Stimulated activated CD8-positive, alpha-beta memory T cell treated with anti-CD3 and anti-CD28 coated beads, Interleukin-4, amount 100 ng/mL, for 24 hours (primary cell): ENCODE results near the gene UBTD1.

Experiments
- DNase-seq: peaks from one replicate; pipeline ENCODE4 v3.0.0-alpha.2; 2020; ENCODE audit warnings: low read depth

Gene UBTD1

GRCh38 chr10:97584798-97585438 is 86.2 kb downstream of the UBTD1 start:
- DNase-seq = no peak

- DNase-seq = no peak
Measured at GRCh38 chr10:97585439-97585811, 86.7 kb downstream of the UBTD1 start.

- DNase-seq = no peak
Measured at GRCh38 chr10:97587183-97587582, 88.5 kb downstream of the UBTD1 start.

GRCh38 chr10:97589479-97589878 is 90.8 kb downstream of the UBTD1 start, which contains the start of gene C10orf62:
Gene C10orf62, plus strand, starts transcription at chr10:97589721. Its CDS starts 177 bp downstream, at chr10:97589898.
- DNase-seq = no peak

GRCh38 chr10:97590082-97590747 is 91.5 kb downstream of the UBTD1 start:
- peak; percentile 8 for DNase-seq

GRCh38 chr10:97590748-97591495 is 92.2 kb downstream of the UBTD1 start:
- no peak for DNase-seq

GRCh38 chr10:97593421-97593820 is 94.7 kb downstream of the UBTD1 start:
- DNase-seq = no peak

- no peak for DNase-seq
Measured at GRCh38 chr10:97596101-97597082, 97.7 kb downstream of the UBTD1 start.

- DNase-seq = no peak
Measured at GRCh38 chr10:97597778-97598177, 99.1 kb downstream of the UBTD1 start.

- no peak for DNase-seq
Measured at GRCh38 chr10:97598407-97599271, 99.9 kb downstream of the UBTD1 start.

- no peak for DNase-seq
Measured at GRCh38 chr10:97599272-97599619, 100.5 kb downstream of the UBTD1 start.

- DNase-seq = no peak
Measured at GRCh38 chr10:97600616-97601015, 101.9 kb downstream of the UBTD1 start.

- no peak for DNase-seq
Measured at GRCh38 chr10:97601268-97602215, 102.8 kb downstream of the UBTD1 start.

GRCh38 chr10:97607095-97607636 is 108.4 kb downstream of the UBTD1 start:
- no peak for DNase-seq

- DNase-seq = no peak
Measured at GRCh38 chr10:97608991-97609561, 110.4 kb downstream of the UBTD1 start.

GRCh38 chr10:97611473-97611872 is 112.7 kb downstream of the UBTD1 start:
- DNase-seq = no peak

- no peak for DNase-seq
Measured at GRCh38 chr10:97612386-97612785, 113.7 kb downstream of the UBTD1 start.

- DNase-seq = no peak
Measured at GRCh38 chr10:97618285-97618684, 119.6 kb downstream of the UBTD1 start.

GRCh38 chr10:97618733-97619132 is 120.0 kb downstream of the UBTD1 start:
- DNase-seq = no peak
